ENCODE measurements around the gene EVX1. TPM values are rescaled to one million over a fixed set of nuclear protein-coding genes. Genes with fewer than 3 reads are reported as not detected.

EVX1 gene
- total and polyA plus RNA-seq, 2 experiments from 2014 or later = 0.95 to 1.1 TPM

DNA sequence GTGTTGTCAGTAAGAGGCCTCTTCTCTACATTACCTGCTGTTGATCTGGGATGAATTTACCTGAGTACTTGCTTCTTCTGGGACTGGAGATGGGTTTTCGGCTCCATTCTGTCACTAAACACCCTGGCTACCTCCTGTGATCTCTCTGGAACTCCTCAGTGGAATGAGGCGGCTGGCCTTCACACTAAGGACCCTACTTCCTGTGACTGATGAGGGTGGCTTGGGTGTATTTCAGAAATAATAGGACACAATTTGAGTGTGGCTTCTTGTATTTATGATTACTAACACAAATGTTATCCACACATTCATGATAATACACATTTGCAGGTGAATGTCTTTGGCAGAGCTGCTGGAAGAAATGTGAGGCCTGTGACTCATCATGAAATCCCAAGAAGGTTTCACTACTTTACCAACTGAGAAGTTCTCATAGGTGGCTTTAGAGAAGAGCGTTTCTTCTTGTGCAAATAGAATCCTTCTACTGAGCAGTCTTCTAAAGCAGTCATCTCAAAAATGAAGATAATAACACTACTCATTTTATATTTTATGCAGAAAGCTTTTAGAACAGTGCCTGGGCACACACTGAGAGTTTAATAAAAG lies 21.3 kb upstream of the EVX1 start:
- no peak overlapping the region for H2AFZ ChIP-seq
- no peak for DNase-seq (ENCODE audit: low spot score)
- H3K4me3 ChIP-seq = no peak overlapping the region
- no peaks in the 10 kb centered on the region for H3K36me3 ChIP-seq (replicated peaks; ENCODE audit: insufficient read depth, low read depth)
- peaks cover 91% of the 10 kb centered on the region for H3K27me3 ChIP-seq
- WGBS (ENCODE audit: low lambda C conversion rate, missing lambda C conversion rate) = 88% methylated on average over 3 of the region's 3 CpGs
- H3K9me3 ChIP-seq (ENCODE audit: low read depth) = no peaks in the 10 kb centered on the region
- no peaks in the 10 kb centered on the region for H3K79me2 ChIP-seq
- H4K20me1 ChIP-seq (ENCODE audit: insufficient read depth, poor library complexity, severe bottlenecking) = no peaks in the 10 kb centered on the region
- H3K27ac ChIP-seq = no peak overlapping the region
- H3K4me2 ChIP-seq = no peak overlapping the region
- no peaks in the 10 kb centered on the region for H3K9me2 ChIP-seq (replicated peaks; ENCODE audit: insufficient read depth)
- TF ChIP-seq, protein P1, sequence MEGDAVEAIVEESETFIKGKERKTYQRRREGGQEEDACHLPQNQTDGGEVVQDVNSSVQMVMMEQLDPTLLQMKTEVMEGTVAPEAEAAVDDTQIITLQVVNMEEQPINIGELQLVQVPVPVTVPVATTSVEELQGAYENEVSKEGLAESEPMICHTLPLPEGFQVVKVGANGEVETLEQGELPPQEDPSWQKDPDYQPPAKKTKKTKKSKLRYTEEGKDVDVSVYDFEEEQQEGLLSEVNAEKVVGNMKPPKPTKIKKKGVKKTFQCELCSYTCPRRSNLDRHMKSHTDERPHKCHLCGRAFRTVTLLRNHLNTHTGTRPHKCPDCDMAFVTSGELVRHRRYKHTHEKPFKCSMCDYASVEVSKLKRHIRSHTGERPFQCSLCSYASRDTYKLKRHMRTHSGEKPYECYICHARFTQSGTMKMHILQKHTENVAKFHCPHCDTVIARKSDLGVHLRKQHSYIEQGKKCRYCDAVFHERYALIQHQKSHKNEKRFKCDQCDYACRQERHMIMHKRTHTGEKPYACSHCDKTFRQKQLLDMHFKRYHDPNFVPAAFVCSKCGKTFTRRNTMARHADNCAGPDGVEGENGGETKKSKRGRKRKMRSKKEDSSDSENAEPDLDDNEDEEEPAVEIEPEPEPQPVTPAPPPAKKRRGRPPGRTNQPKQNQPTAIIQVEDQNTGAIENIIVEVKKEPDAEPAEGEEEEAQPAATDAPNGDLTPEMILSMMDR (IDR thresholded peaks at IDR 0.05; ENCODE audit: poor library complexity) = no peak
- TF ChIP-seq EZH2phosphoT487 (IDR thresholded peaks at IDR 0.05; ENCODE audit: low read depth, severe bottlenecking, unreplicated experiment) = no peak
- TF ChIP-seq EZH2 (IDR thresholded peaks at IDR 0.05; ENCODE audit: borderline replicate concordance) = no peak
- H3K4me1 ChIP-seq (ENCODE audit: insufficient read depth) = peaks cover 13% of the 10 kb centered on the region

DNA sequence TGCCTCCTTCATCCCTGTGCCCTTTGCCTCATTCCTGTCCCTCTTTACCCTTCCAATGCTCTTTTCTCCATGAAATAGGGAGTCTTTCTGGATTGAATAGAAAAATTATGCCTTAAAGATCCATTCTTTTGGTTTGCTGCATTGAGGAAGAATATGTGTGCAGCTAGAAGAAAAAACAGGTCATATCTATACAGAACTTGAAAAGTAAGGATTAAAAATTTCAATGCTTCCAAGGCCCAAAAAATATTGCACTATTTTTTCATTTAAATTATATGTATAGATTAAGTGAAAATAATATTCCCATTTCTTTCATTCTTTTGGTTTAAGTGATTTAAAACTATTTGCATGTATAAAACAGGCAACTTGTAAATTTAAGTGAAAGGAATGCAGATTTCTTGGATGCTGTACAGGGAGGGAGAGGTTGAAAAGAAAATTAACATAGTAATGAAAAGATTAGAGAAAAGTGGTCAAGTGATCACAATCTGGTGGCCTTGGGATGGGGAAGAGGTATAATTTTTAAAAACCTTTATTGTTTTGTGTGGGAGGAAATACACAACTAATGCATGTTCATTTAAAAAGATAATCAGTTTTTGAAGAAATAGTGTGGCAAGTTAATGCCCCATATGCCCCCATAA lies 18.5 kb upstream of the EVX1 start:
- Histone ChIP-seq H3K36me3 (replicated peaks; ENCODE audit: insufficient read depth, low read depth) (no peaks in the 10 kb centered on the region), H3K4me3 (no peak overlapping the region), H2AFZ (no peak overlapping the region), H3K27me3 (peaks cover 81% of the 10 kb centered on the region), H3K9me3 (ENCODE audit: low read depth) (no peaks in the 10 kb centered on the region), H3K9me2 (replicated peaks; ENCODE audit: insufficient read depth) (no peaks in the 10 kb centered on the region), H4K20me1 (ENCODE audit: insufficient read depth, poor library complexity, severe bottlenecking) (no peaks in the 10 kb centered on the region), H3K4me2 (no peak overlapping the region), H3K4me1 (ENCODE audit: insufficient read depth) (peaks cover 11% of the 10 kb centered on the region), H3K79me2 (no peaks in the 10 kb centered on the region), H3K27ac (no peak overlapping the region)
- no peak for DNase-seq (ENCODE audit: low spot score)
- TF ChIP-seq, protein P1 (IDR thresholded peaks at IDR 0.05; ENCODE audit: poor library complexity) = no peak
- TF ChIP-seq EZH2phosphoT487 (IDR thresholded peaks at IDR 0.05; ENCODE audit: low read depth, severe bottlenecking, unreplicated experiment) (no peak), EZH2 (IDR thresholded peaks at IDR 0.05; ENCODE audit: borderline replicate concordance) (no peak)

DNA sequence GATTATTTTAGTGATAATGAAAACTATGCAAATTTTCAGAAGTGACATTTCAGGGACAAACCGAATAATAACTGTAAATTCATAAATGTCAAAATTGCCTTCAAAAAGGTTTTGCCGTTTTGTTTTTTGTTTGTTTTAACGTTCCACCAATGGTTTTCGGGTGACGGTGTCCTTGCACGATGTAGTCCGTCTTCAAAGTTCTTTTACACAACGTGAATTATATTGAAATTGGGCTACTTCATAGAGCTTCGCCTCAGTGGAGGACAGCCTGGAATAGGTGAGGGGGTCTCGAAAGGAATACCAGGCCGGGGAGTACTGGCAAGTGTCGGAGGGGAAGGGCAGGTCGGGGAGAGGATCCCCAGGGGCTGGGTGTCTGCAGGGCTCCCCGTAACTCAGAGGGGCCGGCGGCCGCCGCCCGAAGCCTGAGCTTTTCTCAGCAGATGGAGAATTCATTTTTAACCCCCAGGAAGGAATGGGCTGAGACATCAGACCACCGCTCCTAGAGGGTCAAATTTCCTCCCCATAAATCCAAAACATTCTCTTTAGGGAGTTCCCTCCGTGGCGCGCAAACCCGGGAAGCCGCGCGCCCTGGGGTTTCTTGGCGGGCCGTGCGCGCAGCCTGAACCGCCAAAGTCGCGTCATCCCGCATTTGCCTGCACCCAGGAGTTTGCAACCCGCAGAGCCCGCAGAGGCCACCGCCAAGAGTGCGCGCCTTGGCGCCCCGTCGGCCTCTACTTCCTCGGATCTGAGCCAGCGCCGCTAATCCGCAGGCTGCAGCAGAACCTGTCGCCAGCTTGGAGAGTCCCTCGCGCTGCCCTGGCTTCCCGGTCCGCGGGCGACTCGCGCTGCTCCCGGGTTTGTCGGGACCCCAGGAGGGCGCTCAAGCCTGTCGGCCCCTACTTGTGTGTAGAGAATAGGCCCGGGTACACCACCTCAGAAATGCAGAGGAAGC lies 17.3 kb upstream of the EVX1 start:
- TF ChIP-seq EZH2phosphoT487 (IDR thresholded peaks at IDR 0.05; ENCODE audit: low read depth, severe bottlenecking, unreplicated experiment) = peak; percentile 76
- peak; percentile 95 for TF ChIP-seq EZH2 (IDR thresholded peaks at IDR 0.05; ENCODE audit: borderline replicate concordance)
- TF ChIP-seq, protein P1 (IDR thresholded peaks at IDR 0.05; ENCODE audit: poor library complexity) = no peak
- Histone ChIP-seq H3K4me2 (peak overlapping the region; percentile 89), H4K20me1 (ENCODE audit: insufficient read depth, poor library complexity, severe bottlenecking) (no peaks in the 10 kb centered on the region), H3K27ac (no peak overlapping the region), H2AFZ (peak overlapping the region; percentile 39), H3K27me3 (peaks cover 78% of the 10 kb centered on the region), H3K9me3 (ENCODE audit: low read depth) (no peaks in the 10 kb centered on the region), H3K36me3 (replicated peaks; ENCODE audit: insufficient read depth, low read depth) (no peaks in the 10 kb centered on the region), H3K4me3 (peak overlapping the region; percentile 9), H3K9me2 (replicated peaks; ENCODE audit: insufficient read depth) (no peaks in the 10 kb centered on the region), H3K4me1 (ENCODE audit: insufficient read depth) (peaks cover 11% of the 10 kb centered on the region), H3K79me2 (no peaks in the 10 kb centered on the region)
- no peak for DNase-seq (ENCODE audit: low spot score)
- WGBS (ENCODE audit: low lambda C conversion rate, missing lambda C conversion rate) = 10% methylated on average over 61 of the region's 61 CpGs
